HG02943 (cell line): Measurements from ENCODE around the gene EXOC2.

ENCODE experiments used
- ATAC-seq: cut with Tn5 transposase; IDR thresholded peaks from one replicate; pipeline ENCODE4 v1.9.1; 2021; ENCODE audit warnings: mild to moderate bottlenecking, low read depth, moderate library complexity; ENCODE audit not compliant: unreplicated experiment

EXOC2 gene

DNA sequence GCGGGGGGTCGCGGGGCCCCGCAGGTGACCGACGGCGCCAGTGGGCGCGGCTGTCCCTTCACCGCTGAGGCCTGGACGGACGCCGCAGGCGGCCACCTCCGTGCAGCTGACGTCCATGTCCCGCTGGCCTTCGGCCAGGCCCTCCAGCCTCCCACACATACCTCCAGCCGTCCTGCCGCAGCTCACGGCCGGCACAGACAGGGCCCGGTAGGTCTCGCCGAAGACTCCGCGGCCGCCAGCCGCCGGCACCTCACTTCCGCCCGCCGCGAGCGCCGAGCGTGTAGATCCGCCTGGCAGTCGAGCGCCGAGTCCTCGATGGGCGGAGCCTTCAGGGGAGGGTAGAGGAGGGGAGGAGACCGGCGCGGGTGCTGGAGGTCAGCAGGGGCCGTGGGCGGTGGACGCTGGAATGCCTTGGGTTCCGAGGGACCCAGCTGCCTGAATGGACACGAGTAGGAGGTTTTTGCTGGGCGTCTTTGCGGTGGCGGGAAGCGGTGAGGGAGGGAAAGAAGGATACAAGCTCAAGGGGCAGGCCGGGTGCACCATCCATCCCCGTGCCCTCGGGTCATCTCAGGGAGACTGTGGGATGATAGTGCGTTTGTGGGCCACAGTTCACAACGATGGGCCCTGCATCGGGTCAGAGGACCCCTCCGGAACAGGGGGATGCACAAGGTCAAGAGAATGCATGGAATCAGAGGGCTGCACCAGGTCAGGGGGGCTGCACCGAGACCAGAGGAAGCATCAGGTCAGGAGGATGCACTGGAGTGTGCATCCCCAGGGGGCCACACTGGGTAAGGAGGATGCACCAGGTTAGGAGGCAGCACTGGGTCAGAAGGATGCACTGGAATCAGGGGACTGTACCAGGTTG lies at the start of gene EXOC2:
TSS of gene EXOC2 (minus strand) at position 282 of the 865 bp plus-strand sequence. CDS start 55,321 bp downstream, outside the sequence.
- ATAC-seq, result peak; percentile 82

DNA sequence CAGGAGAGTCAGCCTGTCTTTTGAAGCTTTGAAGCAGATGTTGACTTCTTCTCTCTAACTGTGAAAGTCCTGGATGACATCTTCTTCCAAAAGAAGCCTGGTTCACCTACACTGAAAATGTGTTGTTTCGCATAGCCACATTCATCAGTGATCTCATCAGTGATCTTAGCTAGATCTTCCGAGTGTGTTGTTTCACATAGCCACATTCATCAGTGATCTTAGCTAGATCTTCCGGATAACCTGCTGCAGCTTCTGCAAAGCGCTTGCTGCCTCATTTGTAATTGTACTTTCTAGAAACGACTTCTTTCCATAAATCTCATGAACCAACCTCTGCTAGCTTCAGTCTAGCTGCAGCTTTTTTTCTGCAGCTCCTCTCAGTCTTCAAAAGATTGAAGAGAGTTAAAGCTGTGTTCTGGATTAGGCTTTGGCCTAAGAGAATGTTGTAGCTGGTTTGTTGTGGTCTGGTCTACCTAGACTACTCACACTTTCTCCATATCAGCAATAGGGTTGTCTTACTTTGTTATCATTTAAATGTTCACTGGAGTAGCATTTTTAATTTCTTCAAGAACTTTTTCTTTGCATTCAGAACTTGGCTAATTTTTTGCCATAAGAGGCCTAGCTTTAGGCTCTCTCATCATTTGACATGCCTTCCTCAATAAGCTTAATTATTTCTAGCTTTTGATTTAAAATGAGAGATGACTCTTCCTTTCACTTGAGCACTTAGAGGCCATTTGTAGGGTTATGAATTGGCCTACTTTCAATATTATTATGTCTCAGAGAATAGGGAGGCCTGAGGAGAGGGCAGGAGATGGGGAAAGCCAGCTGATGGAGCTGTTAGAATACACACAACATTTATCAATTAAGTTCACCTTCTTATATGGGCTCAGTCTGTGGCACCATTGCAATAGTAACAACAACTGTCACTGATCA lies 48.7 kb upstream of the EXOC2 start:
- ATAC-seq, result no peak

DNA sequence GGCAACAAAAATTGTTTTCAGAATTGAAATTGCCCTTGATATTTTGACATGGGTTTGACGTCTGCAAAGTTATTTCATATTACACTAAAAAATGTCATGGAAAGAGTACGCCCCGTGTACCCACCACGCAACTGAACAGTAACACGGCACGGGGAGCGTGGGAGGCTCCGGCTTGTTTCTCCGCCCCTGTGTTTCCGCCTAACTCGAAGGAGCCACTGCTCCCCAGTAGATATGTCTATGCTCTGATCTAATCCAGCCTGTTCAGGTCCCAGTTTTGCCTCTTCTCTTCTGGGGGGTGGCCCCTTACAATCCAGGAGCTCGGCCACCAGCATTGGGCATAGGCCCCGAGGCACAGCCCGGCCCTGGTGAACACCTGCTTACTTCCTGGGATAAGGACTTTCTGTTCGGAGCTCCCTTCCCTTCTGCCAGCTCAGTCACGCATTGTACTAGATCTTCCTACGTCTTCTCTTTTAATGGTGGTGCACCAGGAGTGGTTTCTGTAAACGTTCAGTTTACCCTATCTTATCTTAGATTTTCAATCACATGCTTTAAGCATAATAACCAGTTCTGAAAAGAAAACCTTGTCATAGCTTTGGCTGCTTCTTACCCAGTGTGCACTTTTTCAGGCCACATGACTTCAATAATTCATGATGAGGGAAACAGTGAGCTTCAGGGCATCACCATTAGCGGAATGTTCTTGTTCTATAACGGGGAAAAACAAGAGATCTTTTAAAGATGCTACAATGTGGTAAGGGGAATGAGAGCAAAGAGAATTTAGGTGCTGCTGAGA lies 43.9 kb upstream of the EXOC2 start:
- no peak for ATAC-seq

- ATAC-seq, result no peak
Measured at GRCh38 chr6:733431-734219, 40.7 kb upstream of the EXOC2 start.

DNA sequence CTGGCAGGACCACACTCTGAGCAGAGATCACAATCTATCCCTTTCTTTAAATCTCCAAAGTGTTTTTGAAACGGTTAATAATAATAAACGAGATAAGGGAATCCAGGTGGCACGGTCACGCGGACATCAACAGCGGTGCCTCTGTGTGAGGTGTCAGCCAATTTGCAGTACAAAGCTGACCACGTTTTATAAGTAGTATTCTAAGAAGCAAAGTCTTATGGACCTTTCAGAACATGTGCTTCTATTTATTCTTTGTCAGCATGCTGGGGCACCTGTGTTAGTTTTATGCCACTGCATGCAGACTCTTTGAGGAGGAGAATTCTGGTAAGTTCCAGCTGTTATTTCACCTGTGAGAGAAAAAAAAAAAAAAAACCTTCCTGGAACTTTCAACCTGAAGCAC lies 39.0 kb upstream of the EXOC2 start:
- ATAC-seq, result no peak

DNA sequence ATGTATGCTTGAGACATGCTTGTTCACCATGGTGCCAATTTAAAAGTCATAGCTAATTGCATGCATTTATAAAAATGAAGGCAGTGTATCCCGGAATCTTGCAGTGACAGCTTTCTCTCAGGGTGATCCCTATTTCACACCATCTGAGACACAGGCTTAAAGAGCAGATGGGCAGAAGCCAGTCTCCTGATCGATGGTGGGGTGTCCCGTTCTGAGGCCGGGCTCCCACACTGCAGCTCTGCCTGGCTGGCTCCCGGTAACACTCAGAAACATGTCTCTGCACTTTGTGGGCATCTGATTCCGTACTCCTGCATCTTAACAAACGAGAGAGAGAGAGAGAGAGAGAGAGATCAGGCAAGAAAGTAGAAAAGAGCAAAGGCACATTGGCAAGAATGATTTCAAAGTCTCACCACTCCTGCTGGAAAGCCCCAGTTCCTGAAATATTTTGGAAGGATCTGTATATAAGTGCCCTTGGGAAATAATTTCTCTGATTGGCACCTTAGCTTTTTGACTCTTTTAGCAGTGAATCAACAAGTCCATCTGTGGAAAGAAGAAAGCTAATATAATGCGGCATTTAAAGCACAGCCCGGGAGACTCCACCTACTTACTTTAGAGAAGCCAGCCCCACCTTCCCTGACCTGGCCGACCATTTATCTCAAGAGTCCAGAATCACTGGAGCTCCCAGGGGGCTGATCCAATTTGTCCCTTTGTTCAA lies 36.8 kb upstream of the EXOC2 start:
- no peak for ATAC-seq

- no peak for ATAC-seq
Measured at GRCh38 chr6:727856-728255, 34.9 kb upstream of the EXOC2 start.

DNA sequence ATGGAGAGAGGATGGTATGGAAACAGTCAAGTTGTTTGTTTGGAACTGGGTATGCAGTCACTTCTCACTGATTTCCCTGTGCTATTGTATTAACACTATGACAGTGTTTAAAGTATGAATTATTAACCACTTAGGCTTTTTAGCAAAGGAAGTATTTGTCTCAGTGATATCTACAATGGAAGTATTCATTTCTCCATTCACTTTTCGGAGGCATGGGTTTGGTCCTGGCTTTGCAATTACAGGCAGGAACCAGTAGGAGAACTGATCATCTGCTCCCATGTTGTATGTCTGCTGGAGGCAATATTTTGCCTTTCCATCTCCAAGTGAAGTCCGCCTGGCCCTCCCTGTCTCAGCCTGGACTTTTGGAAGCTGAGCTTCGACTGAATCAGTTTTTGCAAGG lies 30.6 kb upstream of the EXOC2 start:
- ATAC-seq, result no peak

DNA sequence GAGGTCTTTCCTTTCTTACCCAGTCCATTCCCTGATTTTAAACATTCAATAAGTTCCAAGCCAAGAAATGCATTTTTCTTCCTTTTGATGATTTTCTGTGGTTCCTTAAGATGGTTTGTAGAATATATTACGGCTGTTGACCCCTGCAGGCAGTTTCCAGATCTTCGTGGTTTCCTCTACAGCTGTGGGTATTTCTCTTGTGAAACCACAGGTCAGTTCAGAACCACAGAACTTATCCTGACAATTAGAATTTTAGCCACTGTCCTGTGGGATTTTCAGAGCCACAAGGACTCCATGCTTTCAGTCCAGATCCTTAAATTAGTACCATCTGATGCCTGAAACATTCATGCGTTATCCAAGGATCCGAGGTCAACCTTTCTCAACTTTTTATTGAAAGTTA lies 29.7 kb upstream of the EXOC2 start:
- no peak for ATAC-seq

- no peak for ATAC-seq
Measured at GRCh38 chr6:722077-722524, 29.2 kb upstream of the EXOC2 start.

- no peak for ATAC-seq
Measured at GRCh38 chr6:718345-718744, 25.4 kb upstream of the EXOC2 start.

DNA sequence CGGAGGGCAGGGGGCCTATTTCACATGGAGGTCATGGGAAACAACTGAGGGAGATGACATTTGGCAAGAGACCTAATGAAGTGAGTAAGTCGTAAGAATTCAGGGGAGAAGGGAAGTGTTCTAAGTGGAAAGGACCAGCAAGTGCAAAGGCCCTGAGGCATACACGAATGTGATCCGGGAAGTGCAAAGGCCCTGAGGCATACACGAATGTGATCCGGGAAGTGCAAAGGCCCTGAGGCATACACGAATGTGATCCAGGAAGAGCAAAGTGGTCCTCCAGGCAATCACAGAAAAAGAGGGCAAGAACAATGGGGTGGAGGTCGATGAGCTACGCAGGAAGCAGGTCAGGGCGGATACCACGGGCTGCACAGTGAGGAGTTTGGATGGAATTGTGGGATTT lies 24.2 kb upstream of the EXOC2 start:
- no peak for ATAC-seq

- no peak for ATAC-seq
Measured at GRCh38 chr6:715709-716491, 23.0 kb upstream of the EXOC2 start.

- ATAC-seq, result no peak
Measured at GRCh38 chr6:714100-714499, 21.2 kb upstream of the EXOC2 start.

DNA sequence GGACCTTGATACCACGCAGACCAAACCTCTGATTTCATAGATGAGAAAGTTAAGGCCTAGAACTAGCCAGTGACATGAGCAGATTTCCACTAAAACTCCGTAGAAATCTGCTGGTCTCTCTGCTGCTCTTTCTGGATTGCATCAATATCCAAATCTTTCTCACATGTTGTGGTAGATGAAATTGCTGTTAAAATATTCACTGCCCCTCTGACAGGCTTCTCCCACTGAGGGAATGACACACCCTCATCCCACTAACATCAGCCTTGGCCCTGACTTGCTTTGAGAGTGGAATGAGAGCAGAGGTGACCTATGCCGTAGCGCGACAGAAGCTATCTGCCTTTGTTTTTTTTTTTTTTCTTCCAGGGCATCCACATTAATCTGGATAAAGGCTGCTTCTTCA lies 20.4 kb upstream of the EXOC2 start:
- no peak for ATAC-seq

- no peak for ATAC-seq
Measured at GRCh38 chr6:712805-713204, 19.9 kb upstream of the EXOC2 start.

DNA sequence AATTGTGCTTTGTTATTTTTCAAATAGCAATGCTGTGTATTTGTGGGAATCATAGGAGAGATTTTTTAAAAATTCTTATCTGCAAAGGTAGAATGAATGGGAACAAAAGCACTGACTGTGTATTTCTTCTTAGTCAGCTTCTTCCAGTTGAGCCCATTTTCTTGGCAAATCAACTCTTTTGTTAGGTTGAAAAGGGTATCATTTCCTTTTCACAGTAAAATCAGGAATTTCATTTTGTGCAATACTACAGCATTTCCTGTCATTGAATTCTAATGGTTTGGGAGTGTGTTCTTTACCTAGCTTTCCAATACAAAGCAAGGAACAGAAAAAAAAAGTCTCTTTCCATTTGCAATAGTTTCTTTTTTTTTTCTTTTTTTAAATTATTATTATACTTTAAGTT lies 19.0 kb upstream of the EXOC2 start:
- no peak for ATAC-seq
